GM15510 (cell line): ENCODE data around the gene WDR86.

Experiments used
- POLR2A ChIP-seq: IDR thresholded peaks from 3 replicates; pipeline ENCODE4 v1.6.1; 2011; ENCODE audit warnings: borderline replicate concordance; ENCODE audit not compliant: insufficient read length; ENCODE audit errors: extremely low read depth

WDR86 gene

GRCh38 chr7:151409667-151410404, at the start of gene WDR86:
TSS of gene WDR86 (minus strand) at chr7:151410038. CDS start at chr7:151409589, 449 bp downstream.
- no peak for TF ChIP-seq POLR2A

GRCh38 chr7:151457534-151457933, 47.7 kb upstream of the WDR86 start:
- no peak for TF ChIP-seq POLR2A

- no peak for TF ChIP-seq POLR2A
Measured at GRCh38 chr7:151456782-151457181, 46.9 kb upstream of the WDR86 start.

GRCh38 chr7:151456276-151456675, 46.4 kb upstream of the WDR86 start:
- TF ChIP-seq POLR2A = no peak

- no peak for TF ChIP-seq POLR2A
Measured at GRCh38 chr7:151455690-151456089, 45.9 kb upstream of the WDR86 start.

GRCh38 chr7:151454932-151455530, 45.2 kb upstream of the WDR86 start:
- TF ChIP-seq POLR2A = no peak

GRCh38 chr7:151454305-151454704, 44.5 kb upstream of the WDR86 start:
- no peak for TF ChIP-seq POLR2A

GRCh38 chr7:151453326-151453791, 43.5 kb upstream of the WDR86 start:
- no peak for TF ChIP-seq POLR2A

- TF ChIP-seq POLR2A = no peak
Measured at GRCh38 chr7:151452680-151453325, 43.0 kb upstream of the WDR86 start.

- TF ChIP-seq POLR2A = no peak
Measured at GRCh38 chr7:151451626-151452571, 42.1 kb upstream of the WDR86 start.

GRCh38 chr7:151451156-151451555, 41.3 kb upstream of the WDR86 start:
- no peak for TF ChIP-seq POLR2A

- no peak for TF ChIP-seq POLR2A
Measured at GRCh38 chr7:151449990-151450389, 40.2 kb upstream of the WDR86 start.

- no peak for TF ChIP-seq POLR2A
Measured at GRCh38 chr7:151448261-151449252, 38.7 kb upstream of the WDR86 start.
